Ascending aorta (tissue), 2 donors: Measurements from ENCODE around the gene TPD52L3. TPM values are rescaled to one million over a fixed set of nuclear protein-coding genes. Genes with fewer than 3 reads are reported as not detected.
A peak's percentile ranks its signal among the peaks of the same experiment; 100 is the strongest.

Experiments used
- DNase-seq, 2 donors: peaks; one replicate each; pipeline ENCODE4 v3.0.0-alpha.2; 2019; ENCODE audit warnings: low spot score in 2 of 2
- H3K27ac ChIP-seq, 2 donors: fragments of 200-600 bp; sonication (generic); one replicate each; pipeline ENCODE4 v1.5.1; 2016 to 2017; ENCODE audit warnings: mild to moderate bottlenecking in 1 of 2
- H3K27me3 ChIP-seq: fragments of 200-600 bp; sonication (generic); one replicate; pipeline ENCODE4 v1.5.1; 2017
- H3K36me3 ChIP-seq, 2 donors: fragments of 200-600 bp; sonication (generic); one replicate each; pipeline ENCODE4 v1.5.1; 2016
- H3K4me1 ChIP-seq, 2 donors: fragments of 200-600 bp; sonication (generic); one replicate each; pipeline ENCODE4 v1.5.1; 2016 to 2017; ENCODE audit warnings: mild to moderate bottlenecking in 1 of 2
- H3K4me3 ChIP-seq, 2 donors: fragments of 200-600 bp; sonication (generic); one replicate each; pipeline ENCODE4 v1.5.1; 2016 to 2017; ENCODE audit warnings: mild to moderate bottlenecking in 1 of 2
- H3K9me3 ChIP-seq, 2 donors: fragments of 200-600 bp; sonication (generic); one replicate each; pipeline ENCODE4 v1.5.1; 2016
- intact Hi-C: fragments of 100-400 bp; cut with DNase I; formaldehyde crosslinking; loops from one replicate; pipeline ENCODE4 v1.15.1; 2023
- total RNA-seq: library from RNA; depleted of rRNA; stranded (reverse); fragments of >200 nt; gene quantifications from one replicate; pipeline ENCODE4 v1.1.0, GENCODE V29; 2016
- TF ChIP-seq, protein P1 (sequence below), 3 experiments: fragments of 200-600 bp in 2 of 3; fragments of 450-650 bp in 1 of 3; sonication (generic) in 2 of 3; IDR thresholded peaks; one replicate each; pipeline ENCODE4 v1.5.1; 2016 to 2019; ENCODE audit warnings: antibody characterized with exemption in 3 of 3, mild to moderate bottlenecking in 1 of 3, moderate library complexity in 1 of 3

TPD52L3 gene
- total RNA-seq, 1 donor from 2014 or later = not detected

DNA sequence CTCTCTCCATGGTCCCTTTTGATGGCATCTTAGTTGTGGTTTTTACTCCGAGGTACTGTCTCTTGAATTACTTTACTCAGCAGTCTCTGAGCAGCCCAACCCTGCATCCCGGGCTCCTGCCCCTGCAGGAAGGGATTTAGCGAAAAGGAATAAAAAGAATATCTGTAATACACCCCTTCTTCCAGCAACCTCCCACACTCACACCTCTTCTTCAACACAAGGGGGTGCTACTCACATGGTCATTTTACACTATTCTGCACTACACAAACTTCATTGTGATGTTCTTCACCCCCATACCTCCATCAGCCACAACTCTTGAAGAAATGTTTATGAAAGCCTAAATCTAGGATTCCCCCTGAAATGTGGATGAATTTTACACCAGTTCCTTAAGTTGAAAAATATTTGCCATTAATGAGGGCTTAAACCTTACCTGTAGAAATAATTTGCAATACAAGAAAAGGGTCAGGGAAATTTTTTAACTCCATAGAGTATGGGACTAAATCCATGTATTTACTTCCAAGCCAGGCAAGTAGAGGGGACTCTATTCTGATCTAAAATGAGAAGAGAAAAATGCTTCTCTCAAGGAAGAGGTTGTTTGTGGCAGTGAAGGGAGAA is 26.0 kb downstream of the TPD52L3 start:
- Histone ChIP-seq H3K4me3 (no peak overlapping the region), H3K27ac (no peak overlapping the region), H3K27me3 (no peaks in the 10 kb centered on the region), H3K9me3 (no peaks in the 10 kb centered on the region), H3K36me3 (no peaks in the 10 kb centered on the region), H3K4me1 (no peaks in the 10 kb centered on the region)
- intact Hi-C loops = loop anchor here (1.0 to 10.0 kb wide), 6 partner anchors 29 to 328 kb away; partner anchors contain the start of gene UHRF2
- no peak for DNase-seq
- TF ChIP-seq, protein P1, sequence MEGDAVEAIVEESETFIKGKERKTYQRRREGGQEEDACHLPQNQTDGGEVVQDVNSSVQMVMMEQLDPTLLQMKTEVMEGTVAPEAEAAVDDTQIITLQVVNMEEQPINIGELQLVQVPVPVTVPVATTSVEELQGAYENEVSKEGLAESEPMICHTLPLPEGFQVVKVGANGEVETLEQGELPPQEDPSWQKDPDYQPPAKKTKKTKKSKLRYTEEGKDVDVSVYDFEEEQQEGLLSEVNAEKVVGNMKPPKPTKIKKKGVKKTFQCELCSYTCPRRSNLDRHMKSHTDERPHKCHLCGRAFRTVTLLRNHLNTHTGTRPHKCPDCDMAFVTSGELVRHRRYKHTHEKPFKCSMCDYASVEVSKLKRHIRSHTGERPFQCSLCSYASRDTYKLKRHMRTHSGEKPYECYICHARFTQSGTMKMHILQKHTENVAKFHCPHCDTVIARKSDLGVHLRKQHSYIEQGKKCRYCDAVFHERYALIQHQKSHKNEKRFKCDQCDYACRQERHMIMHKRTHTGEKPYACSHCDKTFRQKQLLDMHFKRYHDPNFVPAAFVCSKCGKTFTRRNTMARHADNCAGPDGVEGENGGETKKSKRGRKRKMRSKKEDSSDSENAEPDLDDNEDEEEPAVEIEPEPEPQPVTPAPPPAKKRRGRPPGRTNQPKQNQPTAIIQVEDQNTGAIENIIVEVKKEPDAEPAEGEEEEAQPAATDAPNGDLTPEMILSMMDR (IDR thresholded peaks at IDR 0.05) = peak; percentile 52 to 75 (median 63)

DNA sequence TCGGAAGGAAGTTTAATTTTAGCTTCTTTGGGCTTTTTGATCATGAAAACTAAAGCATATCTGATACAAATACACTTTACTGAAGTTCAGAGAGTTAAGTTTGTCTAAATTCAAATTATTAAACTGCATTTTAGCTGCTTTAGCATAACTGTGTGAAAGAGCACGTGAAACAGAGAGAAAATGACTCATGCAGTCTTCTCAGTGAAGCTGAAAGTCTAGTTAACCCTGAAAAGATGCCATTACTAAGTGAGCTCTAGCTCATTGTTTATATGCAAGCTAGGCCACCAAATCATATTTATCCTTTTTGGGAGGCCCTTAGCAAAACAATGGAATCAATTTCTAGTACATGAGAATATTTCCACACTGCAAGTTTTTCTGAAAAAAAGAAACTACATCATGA is 27.6 kb downstream of the TPD52L3 start:
- TF ChIP-seq, protein P1 (IDR thresholded peaks at IDR 0.05) = no peak

GRCh38 chr9:6356441-6356840 is 28.3 kb downstream of the TPD52L3 start:
- H3K9me3 ChIP-seq = no peaks in the 10 kb centered on the region
- H3K36me3 ChIP-seq = no peaks in the 10 kb centered on the region
- no peak overlapping the region for H3K27ac ChIP-seq
- intact Hi-C loops = loop anchor here (10.0 kb wide), 1 partner anchor 138 kb away; no protein-coding TSS in a partner anchor
- DNase-seq = no peak
- TF ChIP-seq, protein P1 (IDR thresholded peaks at IDR 0.05) = no peak
- H3K4me1 ChIP-seq = no peaks in the 10 kb centered on the region
- no peaks in the 10 kb centered on the region for H3K27me3 ChIP-seq
- no peak overlapping the region for H3K4me3 ChIP-seq

More for the DNA sequence above, 27.6 kb downstream of the TPD52L3 start:
- Histone ChIP-seq H3K4me3 (no peak overlapping the region), H3K27ac (no peak overlapping the region), H3K36me3 (no peaks in the 10 kb centered on the region), H3K27me3 (no peaks in the 10 kb centered on the region), H3K4me1 (no peaks in the 10 kb centered on the region), H3K9me3 (no peaks in the 10 kb centered on the region)
- intact Hi-C loops = loop anchor here (2.0 to 10.0 kb wide), 3 partner anchors 27 to 139 kb away; partner anchors contain the start of gene UHRF2
- no peak for DNase-seq

GRCh38 chr9:6356904-6357303 is 28.7 kb downstream of the TPD52L3 start:
- no peak for DNase-seq
- Histone ChIP-seq H3K27me3 (no peaks in the 10 kb centered on the region), H3K9me3 (no peaks in the 10 kb centered on the region), H3K4me1 (no peaks in the 10 kb centered on the region), H3K36me3 (no peaks in the 10 kb centered on the region), H3K4me3 (no peak overlapping the region), H3K27ac (no peak overlapping the region)
- intact Hi-C loops = loop anchor here (10.0 kb wide), 1 partner anchor 138 kb away; no protein-coding TSS in a partner anchor
- TF ChIP-seq, protein P1 (IDR thresholded peaks at IDR 0.05) = no peak

- Histone ChIP-seq H3K27me3 (no peaks in the 10 kb centered on the region), H3K9me3 (no peaks in the 10 kb centered on the region), H3K4me3 (no peak overlapping the region), H3K4me1 (no peaks in the 10 kb centered on the region), H3K36me3 (no peaks in the 10 kb centered on the region), H3K27ac (no peak overlapping the region)
- no peak for DNase-seq
- TF ChIP-seq, protein P1 (IDR thresholded peaks at IDR 0.05) = no peak
- intact Hi-C loops = loop anchor here (5.0 kb wide), 1 partner anchor 110 kb away; no protein-coding TSS in a partner anchor
These were observed 39.1 kb downstream of the TPD52L3 start for GRCh38 chr9:6367128-6367890.
